ENCODE measurements around the gene MICALL2. TPM values are rescaled to one million over a fixed set of nuclear protein-coding genes. Genes with fewer than 3 reads are reported as not detected.

MICALL2 gene
- total RNA-seq, 1 donor from 2014 or later, result 28.0 TPM

DNA sequence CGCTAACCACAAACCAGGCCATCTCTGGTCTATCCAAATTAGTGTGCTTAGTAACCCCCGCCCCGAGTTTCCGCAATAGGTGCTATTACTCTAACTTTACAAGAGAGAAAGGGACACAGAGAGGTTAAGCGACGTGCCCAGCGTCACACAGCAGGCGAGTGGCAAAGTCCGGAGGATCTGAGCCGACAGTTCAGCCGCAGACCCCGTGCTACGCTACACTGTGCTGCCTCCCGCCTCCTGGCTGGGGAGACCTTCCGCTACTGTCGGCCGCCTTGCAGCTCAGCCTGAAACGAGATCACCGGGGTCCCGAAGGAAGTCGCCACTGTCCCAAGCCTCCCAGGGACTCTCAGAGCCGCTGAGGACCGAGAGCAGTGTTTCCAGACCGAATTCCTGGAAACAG, 44.1 kb upstream of the MICALL2 start:
- DNase-seq, result no peak
- Mint-ChIP-seq H3K9me3 (ENCODE audit: unreplicated experiment) (peaks cover 13% of the 10 kb centered on the region), H3K4me3 (ENCODE audit: unreplicated experiment) (peak overlapping the region; percentile 91), H3K4me1 (ENCODE audit: low read depth, unreplicated experiment) (peaks cover 16% of the 10 kb centered on the region), H3K36me3 (ENCODE audit: unreplicated experiment) (no peaks in the 10 kb centered on the region), H3K27me3 (ENCODE audit: unreplicated experiment) (peaks cover 4% of the 10 kb centered on the region), H3K27ac (ENCODE audit: unreplicated experiment) (peak overlapping the region; percentile 8)
- TF ChIP-seq, protein P1, sequence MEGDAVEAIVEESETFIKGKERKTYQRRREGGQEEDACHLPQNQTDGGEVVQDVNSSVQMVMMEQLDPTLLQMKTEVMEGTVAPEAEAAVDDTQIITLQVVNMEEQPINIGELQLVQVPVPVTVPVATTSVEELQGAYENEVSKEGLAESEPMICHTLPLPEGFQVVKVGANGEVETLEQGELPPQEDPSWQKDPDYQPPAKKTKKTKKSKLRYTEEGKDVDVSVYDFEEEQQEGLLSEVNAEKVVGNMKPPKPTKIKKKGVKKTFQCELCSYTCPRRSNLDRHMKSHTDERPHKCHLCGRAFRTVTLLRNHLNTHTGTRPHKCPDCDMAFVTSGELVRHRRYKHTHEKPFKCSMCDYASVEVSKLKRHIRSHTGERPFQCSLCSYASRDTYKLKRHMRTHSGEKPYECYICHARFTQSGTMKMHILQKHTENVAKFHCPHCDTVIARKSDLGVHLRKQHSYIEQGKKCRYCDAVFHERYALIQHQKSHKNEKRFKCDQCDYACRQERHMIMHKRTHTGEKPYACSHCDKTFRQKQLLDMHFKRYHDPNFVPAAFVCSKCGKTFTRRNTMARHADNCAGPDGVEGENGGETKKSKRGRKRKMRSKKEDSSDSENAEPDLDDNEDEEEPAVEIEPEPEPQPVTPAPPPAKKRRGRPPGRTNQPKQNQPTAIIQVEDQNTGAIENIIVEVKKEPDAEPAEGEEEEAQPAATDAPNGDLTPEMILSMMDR (IDR thresholded peaks at IDR 0.05; ENCODE audit: partially characterized antibody, unreplicated experiment), result no peak

DNA sequence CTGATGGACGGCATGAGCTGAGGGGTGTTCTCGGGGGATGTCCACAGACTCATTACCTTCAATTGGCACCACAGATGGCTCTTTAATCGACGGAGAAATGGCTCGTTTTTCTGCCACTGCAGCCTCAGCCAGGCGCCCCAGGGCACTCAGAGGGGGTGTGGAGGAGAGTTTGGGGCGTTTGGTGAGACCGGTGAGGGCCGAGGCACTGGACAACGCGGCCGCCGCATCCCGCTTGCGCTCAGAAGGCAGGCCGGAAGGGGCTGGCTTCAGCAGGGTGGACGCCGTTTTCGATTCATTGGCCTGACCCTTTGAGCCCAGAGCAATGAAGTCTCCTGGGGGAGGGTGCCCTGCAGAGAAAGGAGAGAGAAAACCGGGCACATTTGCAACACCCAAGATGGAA, 43.6 kb upstream of the MICALL2 start:
- peaks cover 4% of the 10 kb centered on the region for H3K27me3 Mint-ChIP-seq (ENCODE audit: unreplicated experiment)
- H3K4me3 Mint-ChIP-seq (ENCODE audit: unreplicated experiment), result peak overlapping the region; percentile 91
- H3K36me3 Mint-ChIP-seq (ENCODE audit: unreplicated experiment), result no peaks in the 10 kb centered on the region
- peaks cover 12% of the 10 kb centered on the region for H3K9me3 Mint-ChIP-seq (ENCODE audit: unreplicated experiment)
- DNase-seq, result no peak
- H3K4me1 Mint-ChIP-seq (ENCODE audit: low read depth, unreplicated experiment), result peaks cover 16% of the 10 kb centered on the region
- H3K27ac Mint-ChIP-seq (ENCODE audit: unreplicated experiment), result no peak overlapping the region
- TF ChIP-seq, protein P1 (IDR thresholded peaks at IDR 0.05; ENCODE audit: partially characterized antibody, unreplicated experiment), result no peak

DNA sequence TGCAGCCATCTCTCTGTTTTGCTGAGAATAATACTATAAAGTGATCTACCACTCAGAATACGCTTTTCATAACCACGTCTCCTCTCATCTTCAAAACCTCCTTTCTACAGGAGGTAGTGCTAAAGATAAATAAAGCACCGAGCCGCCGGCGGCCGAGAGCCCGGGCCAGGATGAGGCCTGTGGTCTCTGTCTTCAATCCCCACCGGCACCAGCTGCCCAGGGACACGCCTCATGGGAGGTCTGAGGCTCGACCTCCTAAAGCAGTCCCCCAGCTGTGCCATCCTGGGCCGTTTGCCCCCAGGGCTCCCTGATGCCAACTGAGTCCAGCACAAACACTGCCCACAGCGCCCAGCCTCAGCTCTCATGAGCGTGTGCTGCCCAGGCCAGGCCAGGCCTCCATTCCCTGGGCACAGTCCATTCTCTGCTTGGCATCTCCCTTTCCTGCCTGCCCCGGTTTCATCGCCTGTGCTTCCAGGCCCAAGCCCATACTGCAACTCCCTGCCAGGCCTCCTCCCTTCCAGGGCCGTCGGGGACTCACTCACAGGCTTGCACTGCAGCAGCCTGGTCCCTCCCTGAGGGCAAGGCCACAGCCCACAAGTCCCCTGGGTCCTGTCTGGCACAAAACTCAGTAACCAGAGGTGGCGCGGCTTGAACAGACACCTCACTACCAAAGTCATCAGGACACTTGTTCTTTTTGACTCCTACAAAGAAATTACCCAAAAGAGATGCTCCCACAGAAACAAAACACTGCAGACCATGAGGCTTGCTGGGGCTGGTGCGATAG, 42.4 kb upstream of the MICALL2 start:
- TF ChIP-seq, protein P1 (IDR thresholded peaks at IDR 0.05; ENCODE audit: partially characterized antibody, unreplicated experiment), result no peak
- Mint-ChIP-seq H3K4me3 (ENCODE audit: unreplicated experiment) (peak overlapping the region; percentile 91), H3K9me3 (ENCODE audit: unreplicated experiment) (peaks cover 7% of the 10 kb centered on the region), H3K27me3 (ENCODE audit: unreplicated experiment) (no peaks in the 10 kb centered on the region), H3K27ac (ENCODE audit: unreplicated experiment) (peak overlapping the region; percentile 59), H3K4me1 (ENCODE audit: low read depth, unreplicated experiment) (peaks cover 10% of the 10 kb centered on the region), H3K36me3 (ENCODE audit: unreplicated experiment) (no peaks in the 10 kb centered on the region)
- no peak for DNase-seq

DNA sequence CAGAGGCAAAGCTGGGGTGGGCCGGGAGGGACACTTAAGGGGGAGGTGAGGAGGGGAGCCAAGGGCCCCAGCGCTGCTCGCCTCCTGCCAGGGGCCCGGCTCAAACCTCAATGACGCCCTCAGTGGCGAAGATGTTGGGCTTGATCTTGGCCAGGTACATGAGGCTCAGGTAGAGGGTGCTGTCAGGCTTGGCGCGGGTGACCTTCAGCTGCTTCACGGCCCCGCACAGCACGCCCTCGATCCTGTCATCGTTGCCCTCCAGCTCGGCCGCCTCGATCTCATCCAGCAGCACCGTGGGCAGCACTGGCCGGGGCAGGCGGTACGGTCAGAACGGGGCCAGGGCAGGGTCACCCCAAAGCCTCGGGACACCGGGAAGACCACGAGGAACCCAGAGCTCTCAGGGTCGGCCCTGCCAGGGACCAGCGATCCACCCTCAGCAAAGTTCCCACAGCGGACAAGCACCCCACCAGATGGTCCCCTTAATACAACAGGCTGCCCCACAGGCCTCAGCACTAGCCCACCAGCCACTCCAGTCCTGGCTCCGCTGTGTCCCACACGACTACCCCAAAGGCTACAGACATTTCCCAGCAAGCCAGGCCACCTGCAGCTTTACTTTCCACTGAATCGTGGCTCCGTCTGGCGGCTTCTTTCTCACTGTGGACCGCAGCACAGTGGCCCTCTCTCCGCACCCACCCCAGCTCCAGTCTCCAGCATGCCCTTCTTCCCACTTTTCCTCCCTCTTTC, 41.0 kb upstream of the MICALL2 start:
- H3K27me3 Mint-ChIP-seq (ENCODE audit: unreplicated experiment), result no peaks in the 10 kb centered on the region
- peaks cover 10% of the 10 kb centered on the region for H3K4me1 Mint-ChIP-seq (ENCODE audit: low read depth, unreplicated experiment)
- peaks cover 7% of the 10 kb centered on the region for H3K9me3 Mint-ChIP-seq (ENCODE audit: unreplicated experiment)
- H3K27ac Mint-ChIP-seq (ENCODE audit: unreplicated experiment), result no peak overlapping the region
- TF ChIP-seq, protein P1 (IDR thresholded peaks at IDR 0.05; ENCODE audit: partially characterized antibody, unreplicated experiment), result no peak
- H3K4me3 Mint-ChIP-seq (ENCODE audit: unreplicated experiment), result no peak overlapping the region
- DNase-seq, result no peak
- no peaks in the 10 kb centered on the region for H3K36me3 Mint-ChIP-seq (ENCODE audit: unreplicated experiment)
